ENCODE measurements around the gene NEIL1. TPM values are rescaled to one million over a fixed set of nuclear protein-coding genes. Genes with fewer than 3 reads are reported as not detected.
"Not testable (repeated sequence)": the region's sequence is repeated elsewhere in the genome, so short reads cannot be mapped to it uniquely, and the experiment has no call there.

The NEIL1 gene
- total RNA-seq, 4 donors from 2014 or later: 96.9 to 481 (median 163) TPM

DNA sequence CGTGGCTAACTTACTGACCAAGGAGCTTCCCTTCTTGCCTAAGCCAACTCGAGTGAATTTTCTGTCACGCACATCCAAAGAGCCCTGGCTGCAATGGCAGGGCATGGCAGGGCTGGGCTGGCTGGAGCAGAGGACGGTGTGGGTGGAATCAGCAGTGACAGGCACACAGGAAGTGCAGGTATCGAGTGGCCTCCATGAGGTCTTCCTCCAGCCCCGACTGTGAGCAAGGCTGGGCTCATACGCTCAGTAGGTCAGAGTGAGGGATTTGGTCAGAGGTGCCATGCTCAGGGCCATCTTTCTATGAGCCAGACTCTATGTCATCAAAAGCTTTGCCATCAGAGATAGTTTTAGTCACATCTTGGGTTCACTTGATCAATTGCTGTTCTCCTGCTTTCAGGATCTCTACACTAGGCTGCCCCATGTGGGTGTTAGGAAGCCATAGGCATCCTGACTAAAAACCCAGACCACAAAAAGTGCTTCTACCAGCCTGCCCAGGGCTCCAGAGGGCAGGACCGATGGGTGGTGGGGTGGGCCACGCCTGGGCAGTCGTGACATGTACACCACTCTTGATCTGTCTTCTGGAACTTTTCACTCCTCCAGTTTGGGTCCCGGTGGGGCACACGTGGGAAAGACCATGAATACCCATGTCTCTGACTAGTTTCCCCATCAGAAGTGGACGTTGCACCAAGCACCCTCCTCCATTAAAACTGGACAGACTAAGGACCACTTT, 33.6 kb upstream of the NEIL1 start:
- intact Hi-C loops (cut with DNase I; ENCODE audit: low total_unique reads): no loop called here
- TF ChIP-seq POLR2AphosphoS5 (IDR thresholded peaks at IDR 0.05) (no peak), EP300 (IDR thresholded peaks at IDR 0.05; ENCODE audit: low read depth) (no peak), POLR2A (IDR thresholded peaks at IDR 0.05) (no peak)
- TF ChIP-seq, protein P1, sequence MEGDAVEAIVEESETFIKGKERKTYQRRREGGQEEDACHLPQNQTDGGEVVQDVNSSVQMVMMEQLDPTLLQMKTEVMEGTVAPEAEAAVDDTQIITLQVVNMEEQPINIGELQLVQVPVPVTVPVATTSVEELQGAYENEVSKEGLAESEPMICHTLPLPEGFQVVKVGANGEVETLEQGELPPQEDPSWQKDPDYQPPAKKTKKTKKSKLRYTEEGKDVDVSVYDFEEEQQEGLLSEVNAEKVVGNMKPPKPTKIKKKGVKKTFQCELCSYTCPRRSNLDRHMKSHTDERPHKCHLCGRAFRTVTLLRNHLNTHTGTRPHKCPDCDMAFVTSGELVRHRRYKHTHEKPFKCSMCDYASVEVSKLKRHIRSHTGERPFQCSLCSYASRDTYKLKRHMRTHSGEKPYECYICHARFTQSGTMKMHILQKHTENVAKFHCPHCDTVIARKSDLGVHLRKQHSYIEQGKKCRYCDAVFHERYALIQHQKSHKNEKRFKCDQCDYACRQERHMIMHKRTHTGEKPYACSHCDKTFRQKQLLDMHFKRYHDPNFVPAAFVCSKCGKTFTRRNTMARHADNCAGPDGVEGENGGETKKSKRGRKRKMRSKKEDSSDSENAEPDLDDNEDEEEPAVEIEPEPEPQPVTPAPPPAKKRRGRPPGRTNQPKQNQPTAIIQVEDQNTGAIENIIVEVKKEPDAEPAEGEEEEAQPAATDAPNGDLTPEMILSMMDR (IDR thresholded peaks at IDR 0.05): no peak
- H3K9me3 ChIP-seq: no peaks in the 10 kb centered on the region

DNA sequence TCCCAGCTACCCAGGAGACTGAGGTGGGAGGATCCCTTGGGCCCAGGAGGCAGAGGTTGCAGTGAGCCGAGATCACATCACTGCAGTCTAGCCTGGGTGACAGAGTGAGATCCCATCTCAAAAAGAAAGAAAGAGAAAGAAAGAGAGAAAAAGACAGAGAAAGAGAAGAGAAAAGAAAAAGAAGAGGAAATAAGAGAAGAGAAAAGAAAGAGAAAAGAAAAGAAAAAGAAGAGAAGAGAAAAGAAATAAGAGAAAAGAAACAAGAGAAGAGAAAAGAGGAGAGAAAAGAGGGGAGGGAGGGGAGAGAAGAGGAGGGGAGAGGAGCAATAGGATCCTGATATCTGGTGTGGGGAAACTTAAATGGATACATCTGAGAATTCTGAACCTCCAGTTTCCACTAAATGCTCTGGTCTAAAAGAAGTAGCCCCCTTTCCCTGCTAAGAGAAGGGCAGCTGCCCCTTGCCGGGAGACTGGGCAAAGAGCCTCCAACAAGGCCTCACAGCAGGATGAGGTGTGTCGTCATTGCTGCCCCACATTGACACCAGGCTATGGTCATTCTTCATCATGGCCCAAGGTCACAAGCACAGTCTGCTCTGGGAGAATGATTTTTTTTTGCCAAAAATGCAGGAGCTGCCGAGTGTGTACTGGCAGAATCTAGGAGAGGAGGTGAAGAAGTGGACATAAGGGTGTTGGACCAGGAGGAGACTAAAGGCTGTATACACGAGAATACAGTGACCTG, 32.1 kb upstream of the NEIL1 start:
- H3K4me3 ChIP-seq: no peak overlapping the region
- H3K36me3 ChIP-seq: no peaks in the 10 kb centered on the region
- TF ChIP-seq EP300 (IDR thresholded peaks at IDR 0.05; ENCODE audit: low read depth): no peak
- no peak for TF ChIP-seq POLR2AphosphoS5 (IDR thresholded peaks at IDR 0.05)
- TF ChIP-seq, protein P1 (IDR thresholded peaks at IDR 0.05): no peak
- no peak for TF ChIP-seq POLR2A (IDR thresholded peaks at IDR 0.05)
- H3K27ac ChIP-seq: no peak overlapping the region
- intact Hi-C loops (cut with DNase I; ENCODE audit: low total_unique reads) (no loop called here), in situ Hi-C loops (cut with MboI; ENCODE audit: low pct_ligation_motif_present in 1 of 4, low pct_unique_long_range_greater_than_20kb in 1 of 4, low sequenced_read_pairs in 3 of 4) (loop anchor here in 2 of 4 donors (25.0 kb wide), 2 partner anchors 302 to 1252 kb away; partner anchors contain the start of gene PPCDC (in 1 of the 2))
- no peak for DNase-seq
- no peaks in the 10 kb centered on the region for H3K4me1 ChIP-seq
- WGBS, 2 donors (ENCODE audit: low coverage in 1 of 2): 85 to 100% methylated on average over 1 to 5 of the region's 5 CpGs
- peaks cover 6% of the 10 kb centered on the region for H3K27me3 ChIP-seq
- no peaks in the 10 kb centered on the region for H3K9me3 ChIP-seq

More for the DNA sequence above, 33.6 kb upstream of the NEIL1 start:
- Histone ChIP-seq H3K36me3 (no peaks in the 10 kb centered on the region), H3K4me1 (no peaks in the 10 kb centered on the region), H3K27ac (no peak overlapping the region), H3K27me3 (peaks cover 9% of the 10 kb centered on the region), H3K4me3 (no peak overlapping the region)
- WGBS, 2 donors (ENCODE audit: low coverage in 1 of 2): 85% methylated on average over 13 of the region's 13 CpGs; no CpG with 5 or more reads in 1 of the 2 donors
- in situ Hi-C loops (cut with MboI; ENCODE audit: low pct_ligation_motif_present in 1 of 4, low pct_unique_long_range_greater_than_20kb in 1 of 4, low sequenced_read_pairs in 3 of 4): loop anchor here in 2 of 4 donors (25.0 kb wide), 2 partner anchors 301 to 1251 kb away; partner anchors contain the start of gene PPCDC (in 1 of the 2)
- no peak for DNase-seq

DNA sequence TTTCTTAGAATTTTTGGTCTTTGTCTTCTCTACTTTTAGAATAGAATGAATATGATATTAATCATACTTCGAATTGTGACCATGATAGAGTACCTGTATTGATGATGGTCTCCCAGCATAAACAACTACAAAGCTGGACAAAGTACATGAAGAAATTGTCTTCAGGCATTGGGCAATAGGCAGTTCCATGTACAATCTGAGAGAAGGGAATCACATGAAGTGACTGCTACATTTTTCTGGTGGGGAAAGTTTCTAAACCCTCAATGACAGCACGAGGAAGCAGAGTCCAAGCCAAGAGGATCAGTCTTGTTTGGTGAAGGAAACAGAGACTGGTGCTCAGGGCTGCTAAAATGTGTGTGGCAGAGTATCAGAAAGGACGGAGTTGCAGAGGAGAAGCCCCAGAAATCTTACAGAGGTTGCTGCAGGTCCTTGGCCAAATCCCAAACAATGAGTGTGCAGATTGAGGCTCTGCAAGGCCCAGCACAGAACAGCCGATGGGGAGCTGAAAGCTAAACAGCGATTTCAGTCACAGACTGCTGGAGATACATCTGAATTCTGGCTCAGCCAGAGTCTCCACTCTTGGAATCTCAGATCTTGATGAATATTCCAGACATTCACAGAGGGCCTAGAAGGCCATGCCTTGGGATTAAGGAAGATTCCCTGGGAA, 27.5 kb upstream of the NEIL1 start:
- H3K27ac ChIP-seq; H3K27me3 ChIP-seq; H3K36me3 ChIP-seq; H3K9me3 ChIP-seq; DNase-seq; intact Hi-C loops (cut with DNase I; ENCODE audit: low total_unique reads); H3K4me3 ChIP-seq: not testable (repeated sequence)
- peaks cover 0 to 13% (median 3%) of the 10 kb centered on the region in 4 donors for H3K4me1 ChIP-seq
- in situ Hi-C loops (cut with MboI; ENCODE audit: low pct_ligation_motif_present in 1 of 4, low pct_unique_long_range_greater_than_20kb in 1 of 4, low sequenced_read_pairs in 3 of 4): loop anchor here in 2 of 4 donors (25.0 kb wide), 2 partner anchors 307 to 1257 kb away; partner anchors contain the start of gene PPCDC (in 1 of the 2)
- 84 to 89% methylated on average over 2 to 5 of the region's 5 CpGs for WGBS, 2 donors (ENCODE audit: low coverage in 1 of 2)

DNA sequence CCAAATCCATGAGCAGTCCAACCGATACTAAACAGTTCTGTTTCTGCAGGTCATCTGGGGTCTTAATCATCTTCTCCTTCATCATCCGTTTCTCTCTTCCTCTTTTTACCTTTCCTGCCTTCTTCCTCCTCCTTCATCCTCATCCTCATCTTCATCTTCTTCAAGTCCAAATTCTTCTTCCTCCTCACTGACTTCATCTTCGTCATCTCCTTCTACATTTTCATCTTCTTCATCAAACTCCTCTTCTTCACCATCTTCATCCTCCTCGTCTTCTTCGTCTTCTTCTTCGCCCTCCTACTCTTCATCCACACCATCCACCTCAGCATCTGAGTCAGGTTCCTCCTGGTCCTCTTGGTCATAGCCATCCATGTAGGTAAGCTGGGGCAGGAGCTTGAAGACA, 25.1 kb upstream of the NEIL1 start:
- no peak overlapping the region for H3K4me3 ChIP-seq
- in situ Hi-C loops (cut with MboI; ENCODE audit: low pct_ligation_motif_present in 1 of 4, low pct_unique_long_range_greater_than_20kb in 1 of 4, low sequenced_read_pairs in 3 of 4) (loop anchor here in 2 of 4 donors (25.0 kb wide), 2 partner anchors 309 to 1259 kb away; partner anchors contain the start of gene PPCDC (in 1 of the 2)), intact Hi-C loops (cut with DNase I; ENCODE audit: low total_unique reads) (no loop called here)
- H3K36me3 ChIP-seq: no peaks in the 10 kb centered on the region
- 91 to 92% methylated on average over 6 of the region's 6 CpGs for WGBS, 2 donors (ENCODE audit: low coverage in 1 of 2)
- H3K9me3 ChIP-seq: no peaks in the 10 kb centered on the region
- H3K4me1 ChIP-seq: peaks cover 0 to 14% (median 3%) of the 10 kb centered on the region in 4 donors
- TF ChIP-seq, protein P1 (IDR thresholded peaks at IDR 0.05): no peak
- TF ChIP-seq POLR2A (IDR thresholded peaks at IDR 0.05) (no peak), POLR2AphosphoS5 (IDR thresholded peaks at IDR 0.05) (no peak), EP300 (IDR thresholded peaks at IDR 0.05; ENCODE audit: low read depth) (no peak)
- DNase-seq: no peak
- no peak overlapping the region for H3K27ac ChIP-seq
- H3K27me3 ChIP-seq: no peaks in the 10 kb centered on the region
